Measurements from ENCODE around the gene RAB6D. TPM values are rescaled to one million over a fixed set of nuclear protein-coding genes. Genes with fewer than 3 reads are reported as not detected.
"Not testable (repeated sequence)": the region's sequence is repeated elsewhere in the genome, so short reads cannot be mapped to it uniquely, and the experiment has no call there.

The RAB6D gene
- total and polyA plus RNA-seq, 9 of the 15 experiments (the other 6 are each of a cell fraction or from before 2014, with no cell fraction given), result 0.01 to 0.04 (median 0.03) TPM; not detected in 5

GRCh38 chr2:131389657-131390056, 25.7 kb upstream of the RAB6D start:
- Histone ChIP-seq H2AFZ (ENCODE audit: low read depth, low read length) (no peak overlapping the region), H3K79me2 (ENCODE audit: control insufficient read depth, insufficient read depth, low read length) (no peaks in the 10 kb centered on the region), H3K4me1 (replicated peaks in 1 of 2; ENCODE audit: control insufficient read depth in 2 of 2, insufficient read depth in 2 of 2, low read length in 2 of 2) (peaks cover 0 to 8% of the 10 kb centered on the region in 2 experiments; a peak in 2 of 5 replicates), H3K4me3 (no peak overlapping the region), H3K9ac (ENCODE audit: insufficient read depth in 1 of 2, low read depth in 2 of 2, low read length in 2 of 2) (no peak overlapping the region), H3K9me3 (replicated peaks; ENCODE audit: control insufficient read depth, insufficient read depth, low read depth, low read length) (no peaks in the 10 kb centered on the region), H4K20me1 (replicated peaks; ENCODE audit: control insufficient read depth, insufficient read depth, low read length) (no peaks in the 10 kb centered on the region), H3K27me3 (ENCODE audit: control insufficient read depth in 2 of 2, insufficient read depth in 2 of 2, low read length in 2 of 2) (peaks cover 0 to 16% of the 10 kb centered on the region in 2 experiments; a peak in 3 of 5 replicates), H3K4me2 (ENCODE audit: insufficient read depth, low read length) (no peak overlapping the region), H3K9me1 (ENCODE audit: control insufficient read depth, insufficient read depth, low read length) (no peaks in the 10 kb centered on the region), H3K27ac (ENCODE audit: extremely low read depth, low read depth, low read length) (no peak overlapping the region), H3K36me3 (ENCODE audit: control insufficient read depth, insufficient read depth, low read length) (no peaks in the 10 kb centered on the region)
- ChIA-PET POLR2A (no interaction called here), CTCF (ENCODE audit: low intra/inter-chr PET ratio) (no interaction called here)
- intact Hi-C loops (cut with micrococcal nuclease) (loop anchor here (10.0 kb wide), 1 partner anchor 385 kb away; no protein-coding TSS in a partner anchor), in situ Hi-C loops (cut with MboI) (no loop called here)
- WGBS (ENCODE audit: insufficient coverage, low coverage, missing lambda C conversion rate), result 0% methylated on average over 9 of the region's 10 CpGs
- ATAC-seq, result no peak
- DNase-seq (ENCODE audit: extremely low read depth in 1 of 4, low spot score in 3 of 4), result no peak
- no TSS peak for BruUV-seq (replicated peaks)
- no peak for TF ChIP-seq ZNF589 (CRISPR knock-in tag; IDR thresholded peaks at IDR 0.05; ENCODE audit: low read depth)
- no peak for TF ChIP-seq ZC3H11A (IDR thresholded peaks at IDR 0.05; ENCODE audit: low read depth, low read length)
- TF ChIP-seq PCBP1 (IDR thresholded peaks at IDR 0.05; ENCODE audit: low read depth, low read length, poor library complexity, severe bottlenecking), result no peak
- no peak for TF ChIP-seq HSF4 (CRISPR knock-in tag; IDR thresholded peaks at IDR 0.05; ENCODE audit: borderline replicate concordance)
- no peak for TF ChIP-seq CXXC5 (CRISPR knock-in tag; IDR thresholded peaks at IDR 0.05)
- no peak for TF ChIP-seq GATAD2A (IDR thresholded peaks at IDR 0.05)
- TF ChIP-seq, protein P1, sequence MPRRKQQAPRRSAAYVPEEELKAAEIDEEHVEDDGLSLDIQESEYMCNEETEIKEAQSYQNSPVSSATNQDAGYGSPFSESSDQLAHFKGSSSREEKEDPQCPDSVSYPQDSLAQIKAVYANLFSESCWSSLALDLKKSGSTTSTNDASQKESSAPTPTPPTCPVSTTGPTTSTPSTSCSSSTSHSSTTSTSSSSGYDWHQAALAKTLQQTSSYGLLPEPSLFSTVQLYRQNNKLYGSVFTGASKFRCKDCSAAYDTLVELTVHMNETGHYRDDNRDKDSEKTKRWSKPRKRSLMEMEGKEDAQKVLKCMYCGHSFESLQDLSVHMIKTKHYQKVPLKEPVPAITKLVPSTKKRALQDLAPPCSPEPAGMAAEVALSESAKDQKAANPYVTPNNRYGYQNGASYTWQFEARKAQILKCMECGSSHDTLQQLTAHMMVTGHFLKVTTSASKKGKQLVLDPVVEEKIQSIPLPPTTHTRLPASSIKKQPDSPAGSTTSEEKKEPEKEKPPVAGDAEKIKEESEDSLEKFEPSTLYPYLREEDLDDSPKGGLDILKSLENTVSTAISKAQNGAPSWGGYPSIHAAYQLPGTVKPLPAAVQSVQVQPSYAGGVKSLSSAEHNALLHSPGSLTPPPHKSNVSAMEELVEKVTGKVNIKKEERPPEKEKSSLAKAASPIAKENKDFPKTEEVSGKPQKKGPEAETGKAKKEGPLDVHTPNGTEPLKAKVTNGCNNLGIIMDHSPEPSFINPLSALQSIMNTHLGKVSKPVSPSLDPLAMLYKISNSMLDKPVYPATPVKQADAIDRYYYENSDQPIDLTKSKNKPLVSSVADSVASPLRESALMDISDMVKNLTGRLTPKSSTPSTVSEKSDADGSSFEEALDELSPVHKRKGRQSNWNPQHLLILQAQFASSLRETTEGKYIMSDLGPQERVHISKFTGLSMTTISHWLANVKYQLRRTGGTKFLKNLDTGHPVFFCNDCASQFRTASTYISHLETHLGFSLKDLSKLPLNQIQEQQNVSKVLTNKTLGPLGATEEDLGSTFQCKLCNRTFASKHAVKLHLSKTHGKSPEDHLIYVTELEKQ (CRISPR knock-in tag; IDR thresholded peaks at IDR 0.05), result no peak
- TF ChIP-seq FOXM1 (IDR thresholded peaks at IDR 0.05; ENCODE audit: low read depth), result no peak
- TF ChIP-seq FOXM1 (CRISPR knock-in tag; IDR thresholded peaks at IDR 0.05; ENCODE audit: low read depth), result no peak
- TF ChIP-seq SMC3 (conservative IDR thresholded peaks at IDR 0.05; ENCODE audit: insufficient read depth, low read depth, low read length), result no peak
- no peak for TF ChIP-seq KDM2B (CRISPR knock-in tag; IDR thresholded peaks at IDR 0.05)
- no peak for TF ChIP-seq NONO (IDR thresholded peaks at IDR 0.05; ENCODE audit: low read depth in 2 of 2, low read length in 1 of 2)
- no peak for FAIRE-seq

DNA sequence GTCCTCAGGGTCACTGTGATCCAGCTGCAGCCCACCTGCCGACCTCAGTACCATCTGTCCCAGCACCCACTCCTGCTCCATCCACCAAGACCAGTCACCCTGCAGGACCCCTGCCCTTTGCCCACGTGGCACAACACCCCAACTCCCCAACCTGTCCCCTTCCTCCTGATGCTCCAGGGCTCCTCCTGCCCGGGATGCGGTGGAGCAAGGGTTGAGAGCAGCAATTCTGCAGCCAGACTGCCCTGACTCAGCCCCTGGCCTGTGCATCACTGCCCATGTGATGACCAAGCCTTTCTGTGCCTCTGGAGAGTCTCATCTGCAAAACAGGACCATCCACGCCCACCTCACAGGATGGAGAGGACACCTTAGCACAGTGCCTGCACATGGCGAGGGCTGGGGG, 24.9 kb upstream of the RAB6D start:
- 0% methylated on average over 6 of the region's 6 CpGs for WGBS (ENCODE audit: insufficient coverage, low coverage, missing lambda C conversion rate)
- in situ Hi-C loops (cut with MboI), result not testable (repeated sequence)

More for the DNA sequence above, 24.9 kb upstream of the RAB6D start:
- H4K20me1 ChIP-seq (replicated peaks; ENCODE audit: control insufficient read depth, insufficient read depth, low read length); intact Hi-C loops (cut with micrococcal nuclease); FAIRE-seq; ATAC-seq; CTCF ChIA-PET (ENCODE audit: low intra/inter-chr PET ratio); POLR2A ChIA-PET; BruUV-seq (replicated peaks); DNase-seq (ENCODE audit: extremely low read depth in 1 of 4, low spot score in 3 of 4); H3K9ac ChIP-seq (ENCODE audit: insufficient read depth in 1 of 2, low read depth in 2 of 2, low read length in 2 of 2); H3K4me3 ChIP-seq; H3K9me1 ChIP-seq (ENCODE audit: control insufficient read depth, insufficient read depth, low read length); H3K9me3 ChIP-seq (replicated peaks; ENCODE audit: control insufficient read depth, insufficient read depth, low read depth, low read length); H3K36me3 ChIP-seq (ENCODE audit: control insufficient read depth, insufficient read depth, low read length); H3K79me2 ChIP-seq (ENCODE audit: control insufficient read depth, insufficient read depth, low read length); H2AFZ ChIP-seq (ENCODE audit: low read depth, low read length); H3K27ac ChIP-seq (ENCODE audit: extremely low read depth, low read depth, low read length); H3K4me2 ChIP-seq (ENCODE audit: insufficient read depth, low read length); H3K4me1 ChIP-seq (replicated peaks in 1 of 2; ENCODE audit: control insufficient read depth in 2 of 2, insufficient read depth in 2 of 2, low read length in 2 of 2): not testable (repeated sequence)
- H3K27me3 ChIP-seq (ENCODE audit: control insufficient read depth in 2 of 2, insufficient read depth in 2 of 2, low read length in 2 of 2), result peaks cover 0 to 16% of the 10 kb centered on the region in 2 experiments; a peak in 3 of 5 replicates

All from K562 (cell line).